HepG2 (cell line): ENCODE data around the gene SLTM. TPM values are rescaled to one million over a fixed set of nuclear protein-coding genes. Genes with fewer than 3 reads are reported as not detected.

Experiments
- ARID2 ChIP-seq: sonication (generic); formaldehyde crosslinking; IDR thresholded peaks from 2 replicates; pipeline ENCODE4 v1.8.1; 2022; ENCODE audit warnings: mild to moderate bottlenecking, missing genetic modification reagents, borderline replicate concordance
- ATF1 ChIP-seq: IDR thresholded peaks from 2 replicates; pipeline ENCODE4 v1.6.1; 2016; ENCODE audit warnings: mild to moderate bottlenecking, control low read depth
- CBX2 ChIP-seq, 2 experiments: fragments of 200-600 bp in 1 of 2; sonication (generic); formaldehyde crosslinking in 1 of 2; IDR thresholded peaks; 2 replicates each; pipeline versions ENCODE4 v1.7.0 to v1.8.1; 2018 to 2022; ENCODE audit warnings: low read depth in 2 of 2, low read length in 1 of 2, mild to moderate bottlenecking in 1 of 2, missing genetic modification reagents in 1 of 2
- FOXP4 ChIP-seq: sonication (generic); formaldehyde crosslinking; IDR thresholded peaks from 2 replicates; pipeline ENCODE4 v1.4.0; 2020; ENCODE audit warnings: missing genetic modification reagents
- KAT7 ChIP-seq: IDR thresholded peaks from 2 replicates; pipeline ENCODE4 v1.6.1; 2018; ENCODE audit warnings: borderline replicate concordance, missing compliant biosample characterization
- KDM5A ChIP-seq: fragments of 200-600 bp; sonication (generic); IDR thresholded peaks from 2 replicates; pipeline ENCODE4 v1.7.0; 2018; ENCODE audit warnings: antibody characterized with exemption, mild to moderate bottlenecking, low read length, borderline replicate concordance
- KLF9 ChIP-seq: IDR thresholded peaks from 2 replicates; pipeline ENCODE4 v1.6.1; 2016; ENCODE audit warnings: low read depth
- MBNL3 ChIP-seq: fragments of 250-450 bp; sonication (Bioruptor Pico); conservative IDR thresholded peaks from 2 replicates; pipeline ENCODE4 v1.8.0; 2022; ENCODE audit warnings: mild to moderate bottlenecking, inconsistent platforms
- NFE2 ChIP-seq: sonication (generic); formaldehyde crosslinking; IDR thresholded peaks from 2 replicates; pipeline ENCODE4 v1.4.0; 2020; ENCODE audit warnings: missing genetic modification reagents
- SIN3A ChIP-seq: IDR thresholded peaks from 2 replicates; pipeline ENCODE4 v1.6.1; 2011; ENCODE audit warnings: low read depth, mild to moderate bottlenecking, control low read depth, low read length, borderline replicate concordance
- THAP9 ChIP-seq: sonication (generic); formaldehyde crosslinking; IDR thresholded peaks from 2 replicates; pipeline ENCODE4; 2020; ENCODE audit warnings: missing genetic modification reagents, mild to moderate bottlenecking, borderline replicate concordance
- UBTF ChIP-seq: sonication (generic); formaldehyde crosslinking; IDR thresholded peaks from 2 replicates; pipeline ENCODE4 v1.4.0; 2020; ENCODE audit warnings: mild to moderate bottlenecking, missing genetic modification reagents
- ZBTB7B ChIP-seq: sonication (generic); formaldehyde crosslinking; IDR thresholded peaks from 2 replicates; pipeline ENCODE4 v1.4.0; 2020; ENCODE audit warnings: missing genetic modification reagents
- ZNF10 ChIP-seq: sonication (generic); formaldehyde crosslinking; IDR thresholded peaks from 2 replicates; pipeline ENCODE4 v1.4.0; 2020; ENCODE audit warnings: mild to moderate bottlenecking, low read depth, missing genetic modification reagents, borderline replicate concordance
- ZNF337 ChIP-seq: sonication (generic); formaldehyde crosslinking; IDR thresholded peaks from 2 replicates; pipeline ENCODE4 v1.5.1; 2020; ENCODE audit warnings: missing genetic modification reagents, low read depth, mild to moderate bottlenecking, borderline replicate concordance
- ZNF33B ChIP-seq: sonication (generic); formaldehyde crosslinking; IDR thresholded peaks from 2 replicates; pipeline ENCODE4 v1.5.1; 2020; ENCODE audit warnings: mild to moderate bottlenecking, missing genetic modification reagents
- polyA plus RNA-seq, 8 experiments: library from polyadenylated mRNA; depleted of rRNA in 3 of 8; stranded (reverse) in 7 of 8; unstranded in 1 of 8; fragments of >200 nt; fragmentation: Illumina TruSeq in 4 of 8; extraction: Trizol in 4 of 8; gene quantifications; 2 replicates each; pipeline versions ENCODE4 v1.2.1 to v1.2.3, GENCODE V29; 2011 to 2016; ENCODE audit warnings: low read depth in 4 of 8, missing spikeins in 1 of 8, mixed read lengths in 1 of 8; ENCODE audit not compliant: insufficient read depth in 1 of 8
- total RNA-seq, 5 experiments: library from RNA; depleted of rRNA; stranded (reverse); fragments of >200 nt; fragmentation: Illumina TruSeq; extraction: Trizol; gene quantifications; 2 replicates each; pipeline ENCODE4 v1.2.3, GENCODE V29; 2016; ENCODE audit warnings: low read depth in 1 of 5
- TF ChIP-seq, protein P1 (sequence below): sonication (generic); formaldehyde crosslinking; IDR thresholded peaks from 2 replicates; pipeline ENCODE4 v1.5.0; 2020; ENCODE audit warnings: missing genetic modification reagents
- TF ChIP-seq, protein P2 (sequence below): sonication (generic); formaldehyde crosslinking; IDR thresholded peaks from 2 replicates; pipeline ENCODE4 v1.5.0; 2020; ENCODE audit warnings: mild to moderate bottlenecking, missing genetic modification reagents, borderline replicate concordance

SLTM gene
- total and polyA plus RNA-seq, 2 of the 13 experiments (the other 11 are each of a cell fraction or from before 2014, with no cell fraction given) = 22.0 to 64.2 TPM

DNA sequence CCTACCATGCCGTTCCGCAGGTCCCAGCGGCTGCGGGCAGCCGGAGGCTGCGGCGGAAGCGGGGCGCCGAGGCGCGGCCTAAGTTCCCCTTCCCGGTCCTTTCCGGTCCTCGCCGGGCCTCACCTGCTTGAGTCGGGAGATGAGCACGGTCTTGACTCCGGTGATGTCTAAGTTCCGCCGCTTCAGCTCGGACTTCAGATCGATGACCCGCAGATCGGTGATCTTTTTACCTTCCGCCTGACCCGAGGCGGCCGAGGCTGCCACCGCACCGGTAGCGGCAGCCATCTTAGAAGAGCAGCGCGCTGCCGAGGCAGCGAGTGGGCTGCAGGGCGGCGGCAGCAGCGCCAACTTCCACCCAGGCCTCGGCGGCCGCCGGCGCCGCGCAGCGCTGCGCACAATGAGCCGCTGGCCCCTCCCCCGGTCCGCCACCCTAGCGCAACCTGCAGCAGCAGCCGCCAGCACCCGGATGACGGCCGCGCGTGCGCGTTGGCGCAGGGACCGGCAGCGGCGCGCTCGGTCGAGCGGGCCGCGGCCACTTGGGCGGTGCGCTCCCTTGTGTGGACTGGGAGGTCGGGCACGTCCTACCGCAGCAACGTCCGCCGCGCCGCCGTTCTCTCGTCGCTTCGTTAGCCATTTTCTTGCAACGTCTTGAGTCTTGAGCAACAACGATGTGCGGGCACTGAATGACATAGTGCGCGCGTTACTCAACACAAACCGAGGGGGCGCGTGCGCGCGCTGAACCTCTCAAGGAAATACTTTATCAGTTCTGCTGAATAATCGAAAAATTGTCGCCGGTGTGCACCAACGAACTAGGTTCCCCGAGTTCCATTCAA, at the start of gene SLTM (continued):
- TF ChIP-seq NFE2 (CRISPR knock-in tag) = no peak
- no peak for TF ChIP-seq KLF9 (CRISPR knock-in tag)
- TF ChIP-seq CBX2 (IDR thresholded peaks at IDR 0.05; ENCODE audit: low read depth, low read length) = no peak
- no peak for TF ChIP-seq CBX2 (CRISPR knock-in tag; IDR thresholded peaks at IDR 0.05; ENCODE audit: low read depth)
- no peak for TF ChIP-seq MBNL3 (CRISPR knock-in tag)
- TF ChIP-seq KAT7 = 0 out of 2 replicates have a peak, but pooled peaks have one; percentile 60
- no peak for TF ChIP-seq ZNF337 (CRISPR knock-in tag)
- no peak for TF ChIP-seq ZNF10 (CRISPR knock-in tag)
- TF ChIP-seq ATF1 = no peak
- peak; percentile 100 for TF ChIP-seq THAP9 (CRISPR knock-in tag)
- TF ChIP-seq UBTF (CRISPR knock-in tag) = peak; percentile 99
- TF ChIP-seq ARID2 (CRISPR knock-in tag) = no peak
- TF ChIP-seq KDM5A = peak; percentile 36; the same call in 1 of the 2 replicates
- TF ChIP-seq, protein P1, sequence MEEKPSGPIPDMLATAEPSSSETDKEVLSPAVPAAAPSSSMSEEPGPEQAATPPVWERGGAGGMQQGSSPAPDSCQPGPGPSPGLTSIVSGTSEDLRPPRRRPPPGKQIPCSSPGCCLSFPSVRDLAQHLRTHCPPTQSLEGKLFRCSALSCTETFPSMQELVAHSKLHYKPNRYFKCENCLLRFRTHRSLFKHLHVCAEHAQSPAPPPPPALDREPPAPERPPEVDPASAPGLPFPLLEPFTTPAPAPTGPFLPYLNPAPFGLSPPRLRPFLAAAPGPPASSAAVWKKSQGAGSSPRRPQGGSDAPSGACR = no peak; the same call in 1 of the 2 replicates
- TF ChIP-seq SIN3A = peak; percentile 57; the same call in 1 of the 2 replicates
- TF ChIP-seq, protein P2, sequence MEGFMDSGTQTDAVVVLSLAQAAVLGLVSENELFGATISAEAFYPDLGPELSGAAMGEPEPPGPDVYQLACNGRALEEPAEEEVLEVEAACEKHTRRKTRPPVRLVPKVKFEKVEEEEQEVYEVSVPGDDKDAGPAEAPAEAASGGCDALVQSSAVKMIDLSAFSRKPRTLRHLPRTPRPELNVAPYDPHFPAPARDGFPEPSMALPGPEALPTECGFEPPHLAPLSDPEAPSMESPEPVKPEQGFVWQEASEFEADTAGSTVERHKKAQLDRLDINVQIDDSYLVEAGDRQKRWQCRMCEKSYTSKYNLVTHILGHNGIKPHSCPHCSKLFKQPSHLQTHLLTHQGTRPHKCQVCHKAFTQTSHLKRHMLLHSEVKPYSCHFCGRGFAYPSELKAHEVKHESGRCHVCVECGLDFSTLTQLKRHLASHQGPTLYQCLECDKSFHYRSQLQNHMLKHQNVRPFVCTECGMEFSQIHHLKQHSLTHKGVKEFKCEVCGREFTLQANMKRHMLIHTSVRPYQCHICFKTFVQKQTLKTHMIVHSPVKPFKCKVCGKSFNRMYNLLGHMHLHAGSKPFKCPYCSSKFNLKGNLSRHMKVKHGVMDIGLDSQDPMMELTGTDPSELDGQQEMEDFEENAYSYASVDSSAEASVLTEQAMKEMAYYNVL (CRISPR knock-in tag) = no peak
- no peak for TF ChIP-seq ZNF33B (CRISPR knock-in tag)
- peak; percentile 50; the same call in 1 of the 2 replicates for TF ChIP-seq FOXP4 (CRISPR knock-in tag)
- 0 out of 2 replicates have a peak, but pooled peaks have one; percentile 54 for TF ChIP-seq ZBTB7B (CRISPR knock-in tag)
